Measurements from ENCODE around the gene NRP1.

- TF ChIP-seq CTCF (IDR thresholded peaks at IDR 0.05) = no peak
- no peak for TF ChIP-seq ELF1 (IDR thresholded peaks at IDR 0.05)
- no peak for TF ChIP-seq NFIC (IDR thresholded peaks at IDR 0.05; ENCODE audit: borderline replicate concordance)
These were observed 133.2 kb downstream of the NRP1 start for GRCh38 chr10:33201056-33201780.

Data from SK-N-SH (cell line).